ENCODE measurements around the gene SCAPER.
"Not testable (repeated sequence)": the region's sequence is repeated elsewhere in the genome, so short reads cannot be mapped to it uniquely, and the experiment has no call there.

SCAPER gene

DNA sequence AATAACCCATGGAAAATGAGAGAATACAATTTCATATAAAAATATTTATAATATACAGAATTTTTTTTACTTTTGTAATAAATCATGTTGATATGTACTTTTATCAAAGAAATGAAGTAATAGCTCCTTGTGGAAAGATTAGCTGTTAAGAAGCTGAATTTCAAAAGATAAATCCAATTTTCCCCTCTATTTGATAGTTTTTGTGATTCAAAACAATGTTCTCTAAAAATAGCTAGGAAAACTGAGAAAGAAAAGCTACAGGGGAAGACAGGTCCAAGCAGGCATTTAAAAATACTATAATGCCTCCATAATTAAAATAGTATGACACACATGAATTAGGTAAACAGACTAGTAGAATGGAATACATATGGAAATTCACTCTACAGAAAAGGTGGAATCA lies 44.9 kb downstream of the SCAPER start:
- DNase-seq: no peak

DNA sequence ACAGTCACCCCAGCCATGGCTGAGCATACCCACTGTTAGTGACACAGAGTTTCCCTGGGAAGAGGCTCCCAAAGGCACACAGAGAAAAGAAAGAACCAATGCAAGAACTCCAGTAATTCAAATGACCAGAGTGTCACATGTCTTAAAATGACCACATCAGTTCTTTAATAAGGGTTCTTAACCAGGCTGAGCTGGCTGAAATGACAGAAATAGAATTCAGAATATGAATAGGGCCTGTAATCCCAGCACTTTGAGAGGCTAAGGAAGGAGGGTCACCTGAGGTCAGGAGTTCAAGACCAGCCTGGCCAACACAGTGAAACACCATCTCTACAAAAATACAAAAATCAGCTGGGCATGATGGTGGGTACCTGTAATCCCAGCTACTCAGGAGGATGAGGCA lies 54.8 kb downstream of the SCAPER start:
- DNase-seq: not testable (repeated sequence)

DNA sequence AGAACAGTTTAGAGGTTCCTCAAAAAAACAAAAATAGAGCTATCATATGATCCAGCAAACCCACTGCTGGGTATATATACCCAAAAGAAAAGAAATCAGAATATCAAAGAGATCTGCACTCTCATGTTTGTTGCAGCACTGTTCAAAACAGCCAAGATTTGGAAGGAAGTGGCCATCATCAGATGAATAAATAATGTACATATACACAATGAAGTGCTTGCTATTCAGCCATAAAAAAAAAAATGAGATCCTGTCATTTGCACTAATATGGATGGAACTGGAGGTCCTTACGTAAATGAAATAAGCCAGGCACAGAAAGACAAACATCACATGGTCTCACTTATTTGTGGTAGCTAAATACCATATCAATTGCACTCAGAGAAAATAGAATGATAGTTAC lies 58.4 kb downstream of the SCAPER start:
- DNase-seq: peak in 2 of 3 experiments; percentile 13 to 66

DNA sequence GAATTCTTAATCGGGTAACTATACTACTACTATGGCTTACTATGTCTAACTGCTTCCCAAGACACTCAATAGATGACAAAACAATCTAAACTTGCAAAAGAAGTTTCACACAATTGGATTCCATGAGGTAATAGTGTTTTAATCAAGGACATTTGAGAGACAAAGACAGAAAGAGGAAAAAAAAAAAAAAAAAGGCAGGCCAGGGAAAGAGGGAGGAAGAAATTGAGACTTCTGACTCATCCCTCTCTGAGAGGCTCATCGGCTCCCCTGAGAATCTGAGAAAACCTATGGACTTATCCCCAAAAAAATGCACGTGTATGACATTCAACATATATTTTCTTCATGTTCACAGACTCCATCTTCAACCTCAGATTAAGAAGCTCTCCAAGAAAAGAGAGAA lies 61.0 kb downstream of the SCAPER start:
- no peak for DNase-seq

DNA sequence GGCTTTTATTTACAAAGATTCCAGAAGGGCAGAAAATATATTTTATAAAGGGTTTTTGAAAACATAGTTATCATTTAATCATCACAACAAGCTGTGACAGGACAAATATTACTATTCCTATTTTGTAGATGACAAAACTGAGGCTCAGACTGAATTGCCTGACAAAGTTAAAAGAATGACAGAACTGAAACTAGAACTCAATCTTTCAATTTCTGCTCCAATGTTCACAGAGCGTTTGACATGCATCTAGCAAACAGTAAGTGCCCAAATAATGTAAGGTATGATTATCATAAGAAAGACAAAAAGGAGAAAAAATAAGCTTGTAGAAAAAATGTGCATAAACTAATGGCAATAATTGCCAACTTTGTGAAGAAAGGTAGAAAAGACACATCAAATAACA lies 61.9 kb downstream of the SCAPER start:
- DNase-seq: no peak

DNA sequence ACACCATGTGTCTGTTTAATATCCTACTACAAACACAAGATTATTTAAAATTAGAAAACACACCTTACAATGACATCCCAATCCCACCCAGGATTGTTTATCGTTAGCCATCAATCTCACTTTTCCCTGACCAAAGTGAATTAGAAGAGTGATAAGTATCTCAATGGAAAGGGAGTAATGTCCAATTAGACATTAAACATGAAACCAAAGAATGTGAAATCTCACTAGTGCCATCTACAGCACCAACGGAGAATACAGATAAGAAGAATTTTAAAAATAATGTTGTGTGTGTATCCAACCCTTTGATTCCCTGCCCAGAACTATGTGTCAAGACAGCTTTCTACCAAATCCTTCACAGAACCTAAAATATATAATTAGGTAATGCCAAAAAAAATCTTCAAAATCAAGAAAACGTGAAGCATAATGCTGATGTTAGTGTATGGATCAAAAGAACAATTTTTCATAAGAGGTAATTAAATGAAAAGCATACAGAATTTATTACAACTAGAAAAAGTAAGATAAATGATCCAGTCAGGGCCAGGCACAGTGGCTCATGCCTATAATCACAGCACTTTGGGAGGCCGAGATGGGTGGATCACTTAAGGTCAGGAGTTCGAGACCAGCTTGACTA lies 64.2 kb downstream of the SCAPER start:
- peak; percentile 5 to 72 (median 7) for DNase-seq

DNA sequence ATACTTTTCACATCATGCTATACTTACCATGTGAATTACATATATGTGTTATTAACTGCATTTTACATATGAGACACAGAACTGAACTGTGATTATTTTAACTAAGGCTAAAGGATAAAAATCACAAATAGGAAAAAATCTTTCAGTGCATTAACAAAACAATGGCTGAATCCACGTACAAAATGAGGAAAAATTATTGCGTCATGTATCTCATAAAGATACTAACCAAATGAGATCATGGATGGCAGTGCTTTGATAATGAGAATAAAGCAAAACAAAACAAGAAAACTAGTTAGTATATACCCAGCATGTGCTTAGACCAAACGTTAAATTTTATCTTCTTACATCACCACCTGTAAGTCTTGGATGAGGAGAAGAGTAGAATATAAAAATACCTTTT lies 66.0 kb downstream of the SCAPER start:
- no peak for DNase-seq

DNA sequence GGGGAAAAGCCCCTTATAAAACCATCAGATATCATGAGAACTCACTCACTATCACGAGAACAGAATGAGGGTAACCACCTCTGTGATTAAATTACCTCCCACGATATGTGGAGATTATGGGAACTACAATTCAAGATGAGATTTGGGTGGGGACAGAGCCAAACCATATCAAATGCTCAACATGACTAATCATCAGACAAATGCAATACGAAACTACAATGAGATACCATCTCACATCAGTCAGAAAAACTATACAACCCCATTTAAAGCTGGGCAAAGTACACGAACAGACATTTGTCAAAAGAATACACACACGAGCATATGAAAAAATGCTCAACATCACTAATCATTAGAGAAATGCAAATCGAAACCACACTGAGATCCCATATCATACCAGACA lies 67.7 kb downstream of the SCAPER start:
- no peak for DNase-seq

DNA sequence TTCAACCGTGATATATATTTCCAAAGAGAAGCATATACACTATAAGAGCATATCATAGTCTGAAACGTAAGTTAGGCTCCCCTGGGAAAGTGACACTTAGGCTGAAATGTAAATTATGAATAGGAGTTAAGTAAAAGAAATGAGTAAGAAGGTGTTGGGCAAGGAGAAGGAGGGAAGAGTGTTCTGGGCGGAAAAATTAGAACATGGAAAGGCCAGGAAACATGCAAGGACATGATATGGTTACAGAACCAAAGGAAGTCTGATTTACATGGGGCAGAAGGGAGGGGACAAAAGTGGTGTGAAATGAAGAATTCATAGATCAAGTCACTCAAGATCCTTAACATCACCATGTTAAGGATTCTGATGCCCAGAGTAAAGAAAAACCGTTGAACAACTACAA lies 75.2 kb downstream of the SCAPER start:
- no peak for DNase-seq

DNA sequence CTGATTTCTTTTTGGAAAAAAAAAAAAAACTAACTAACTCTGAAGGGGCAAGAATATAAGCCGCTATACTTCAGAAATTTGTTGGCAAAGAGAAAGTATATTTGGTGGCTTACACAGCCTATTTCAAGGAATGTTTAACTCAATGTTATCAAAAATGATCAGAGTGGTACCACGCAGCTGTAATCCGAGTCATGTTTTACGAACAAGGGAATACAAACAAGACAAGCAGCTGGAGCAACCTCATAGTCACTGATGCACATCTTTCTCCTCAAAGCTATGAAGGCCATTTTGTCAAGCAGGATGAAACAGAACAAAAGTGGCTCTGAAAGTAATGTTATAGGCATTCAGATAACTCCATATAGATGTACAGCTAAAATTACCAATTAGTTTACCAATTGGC lies 81.2 kb downstream of the SCAPER start:
- DNase-seq: peak in 2 of 3 experiments; percentile 14 to 69

DNA sequence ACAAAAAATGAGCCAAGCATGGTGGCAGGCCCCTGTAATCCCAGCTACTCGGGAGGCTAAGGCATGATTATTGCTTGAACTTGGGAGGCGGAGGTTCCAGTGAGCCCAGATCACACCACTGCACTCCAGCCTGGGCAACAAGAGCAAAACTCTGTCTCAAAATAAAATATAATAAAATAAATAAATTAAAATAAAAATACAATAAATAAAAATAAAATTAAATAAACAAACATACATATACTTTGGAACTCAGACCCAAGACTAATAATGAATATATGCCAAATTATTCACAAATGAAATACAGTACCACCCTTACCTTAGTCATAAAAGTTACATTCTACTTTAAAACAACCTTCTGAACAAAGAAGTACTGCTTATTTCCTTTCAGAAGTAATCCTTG lies 81.8 kb downstream of the SCAPER start:
- DNase-seq: no peak

DNA sequence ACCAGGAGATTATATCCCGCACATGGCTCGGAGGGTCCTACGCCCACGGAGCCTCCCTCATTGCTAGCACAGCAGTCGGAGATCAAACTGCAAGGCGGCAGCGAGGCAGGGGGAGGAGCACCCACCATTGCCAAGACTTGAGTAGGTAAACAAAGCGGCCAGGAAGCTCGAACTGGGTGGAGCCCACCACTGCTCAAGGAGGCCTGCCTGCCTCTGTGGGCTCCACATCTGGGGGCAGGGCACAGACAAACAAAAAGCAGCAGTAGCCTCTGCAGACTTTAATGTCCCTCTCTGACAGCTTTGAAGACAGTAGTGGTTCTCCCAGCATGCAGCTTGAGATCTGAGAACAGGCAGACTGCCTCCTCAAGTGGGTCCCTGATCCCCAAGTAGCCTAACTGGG lies 86.2 kb downstream of the SCAPER start:
- not testable (repeated sequence) for DNase-seq

DNA sequence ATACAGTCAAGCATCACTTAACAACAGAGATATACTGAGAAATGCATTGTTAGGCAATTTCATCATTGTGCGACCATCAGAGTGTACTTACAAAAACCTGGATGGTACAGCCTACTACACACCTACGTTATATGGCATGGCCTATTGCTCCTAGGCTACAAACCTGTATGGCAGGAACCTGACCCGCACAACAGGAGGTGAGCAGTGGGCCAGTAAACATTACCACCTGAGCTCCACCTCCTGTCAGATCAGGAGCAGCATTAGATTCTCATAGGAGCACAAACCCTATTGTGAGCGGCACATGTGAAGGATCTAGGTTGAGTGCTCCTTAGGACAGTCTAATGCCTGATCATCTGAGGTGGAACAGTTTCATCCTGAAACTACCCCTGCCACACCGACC lies 89.7 kb downstream of the SCAPER start:
- no peak for DNase-seq

DNA sequence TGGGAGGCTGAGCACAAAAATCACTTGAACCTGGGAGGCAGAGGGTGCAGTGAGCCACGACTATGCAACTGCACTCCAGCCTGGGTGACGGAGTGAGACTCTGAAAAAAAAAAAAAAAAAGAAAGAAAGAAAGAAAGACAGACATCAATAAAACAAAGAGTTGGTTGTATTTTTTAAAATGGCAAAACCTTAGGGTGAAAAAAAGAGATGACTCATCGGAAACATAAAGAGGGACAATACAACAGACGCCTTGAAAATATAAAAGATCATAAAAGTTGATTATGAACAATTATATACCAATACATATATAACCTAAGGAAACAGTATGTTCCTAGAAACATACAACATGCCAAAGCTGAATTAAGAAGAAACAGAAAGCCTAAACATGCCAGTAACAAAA lies 92.8 kb downstream of the SCAPER start:
- no peak for DNase-seq

DNA sequence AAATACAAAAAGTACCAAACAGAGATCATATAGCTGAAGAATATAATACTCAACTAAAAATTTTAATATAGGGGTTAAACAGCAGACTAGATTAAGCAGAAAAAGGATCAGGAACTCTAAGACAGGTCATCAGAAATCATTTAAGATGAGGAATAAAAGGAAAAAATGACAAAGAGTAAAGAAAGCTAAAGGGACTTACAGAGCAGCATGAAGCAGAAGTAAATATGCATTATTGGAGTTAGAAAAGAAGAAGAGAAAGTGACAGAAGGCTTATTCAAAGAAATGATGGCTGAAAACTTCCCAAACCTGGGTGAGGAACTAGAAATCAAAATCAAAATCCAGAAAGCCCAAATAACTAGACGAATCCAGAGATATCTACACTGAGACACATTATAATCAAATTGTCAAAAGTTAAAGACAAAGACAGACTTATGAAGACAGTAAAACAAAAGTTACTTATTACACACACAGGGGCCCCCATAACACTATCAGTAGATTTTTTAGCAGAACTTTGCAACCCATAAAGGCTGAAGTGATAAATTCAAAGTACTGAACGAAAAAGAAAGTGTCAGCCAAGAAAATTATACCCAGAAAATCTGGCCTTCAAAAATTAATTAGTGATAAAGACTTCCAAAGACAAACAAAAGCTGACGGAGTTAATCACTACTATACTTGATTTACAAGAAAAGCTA lies 95.6 kb downstream of the SCAPER start:
- DNase-seq: no peak

DNA sequence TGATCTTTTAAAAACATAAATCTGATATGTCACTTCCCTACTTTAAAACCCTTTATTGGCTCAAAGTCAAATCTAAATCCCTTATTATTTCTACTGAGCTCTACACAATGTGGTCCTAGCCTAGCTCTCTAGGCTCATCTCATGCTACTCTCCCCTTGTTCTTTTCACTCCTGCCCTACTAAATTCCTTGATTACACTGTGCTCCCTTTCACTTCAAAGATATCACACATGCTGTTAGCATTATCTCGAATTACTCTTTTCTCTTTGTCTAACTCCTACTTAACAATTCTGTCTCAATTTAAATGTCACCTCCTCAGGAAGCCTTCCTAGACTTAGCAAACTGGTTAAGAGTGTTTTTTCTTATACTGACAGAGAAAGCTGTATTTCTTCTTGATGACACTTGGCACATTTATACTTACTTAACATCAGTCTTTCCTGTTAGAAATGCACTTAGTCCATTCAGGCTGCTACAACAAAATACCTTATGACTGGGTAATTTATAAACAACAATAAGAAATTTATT lies 102.0 kb downstream of the SCAPER start:
- no peak for DNase-seq

DNA sequence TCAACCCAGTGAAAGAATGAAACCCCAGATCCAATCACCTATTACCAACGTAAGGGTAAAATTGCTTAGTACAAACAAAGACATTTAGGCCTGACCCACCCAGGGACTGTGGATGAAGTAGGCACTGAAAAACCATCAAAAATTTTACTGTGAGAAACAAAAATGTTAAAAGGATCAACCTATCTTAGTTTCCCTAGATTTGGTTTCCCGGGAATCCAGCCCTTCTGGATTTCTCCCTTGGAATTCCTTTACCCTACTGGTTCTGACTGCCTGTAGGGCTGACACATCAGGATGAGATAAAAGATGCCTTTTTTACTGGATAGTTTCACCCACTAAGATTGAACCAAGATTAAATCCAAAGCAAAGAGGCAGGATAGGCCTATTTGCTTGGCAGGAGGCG lies 102.7 kb downstream of the SCAPER start:
- no peak for DNase-seq

DNA sequence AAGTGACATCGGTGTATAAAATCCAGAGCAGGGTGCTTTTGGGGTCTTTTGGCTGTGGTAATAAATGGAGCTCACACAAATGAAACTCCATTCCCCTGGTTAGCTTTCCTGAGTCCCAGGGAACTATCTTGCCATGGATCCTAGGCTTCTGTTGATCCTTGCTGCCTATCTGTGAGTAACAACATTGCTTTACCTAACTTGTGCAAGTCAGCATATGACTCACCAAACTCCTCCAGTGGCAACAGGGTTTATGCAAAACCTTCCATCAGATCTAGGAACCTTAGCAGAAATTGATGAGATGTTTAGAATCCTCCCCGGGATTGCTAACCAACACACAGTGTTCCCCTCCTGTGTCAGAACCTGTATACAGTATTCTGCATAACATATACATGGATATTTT lies 105.4 kb downstream of the SCAPER start:
- DNase-seq: no peak

DNA sequence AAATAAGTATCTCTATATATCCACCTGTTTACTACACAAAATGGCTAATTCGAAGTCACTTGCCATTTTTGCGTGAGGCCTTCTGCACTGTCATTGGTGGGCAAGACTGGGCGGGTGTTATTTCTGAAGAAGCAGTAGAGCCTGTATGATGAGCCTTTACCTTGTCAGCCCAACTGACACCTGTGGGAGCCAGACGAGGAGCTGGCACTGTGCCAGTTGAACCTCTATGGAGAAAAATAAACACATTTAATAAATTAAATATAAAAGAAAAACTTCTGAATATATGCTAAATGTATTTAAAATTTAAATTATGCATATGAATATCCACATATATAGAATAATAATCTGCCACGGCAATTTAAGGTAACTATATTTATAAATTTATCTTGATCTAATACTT lies 109.9 kb downstream of the SCAPER start:
- DNase-seq: peak in 2 of 3 experiments; percentile 12 to 54

DNA sequence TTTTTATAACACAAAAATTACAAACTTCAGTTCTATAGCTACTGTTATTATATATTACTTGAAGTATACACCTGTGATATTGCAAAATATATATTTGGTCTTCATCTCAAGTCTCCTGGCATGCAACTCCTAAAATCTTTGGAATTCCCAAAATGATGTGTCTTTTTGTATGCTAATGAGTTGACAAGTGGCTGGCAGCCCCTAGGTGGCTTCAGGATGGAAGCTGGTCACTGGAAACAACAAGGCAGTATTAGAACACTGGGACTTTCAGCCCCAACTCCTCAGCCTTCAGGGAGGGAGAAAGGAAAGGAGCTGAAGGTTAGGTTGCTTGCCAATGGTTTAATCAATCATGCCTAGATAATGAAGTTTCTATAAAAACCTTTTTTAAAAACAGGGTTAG lies 112.0 kb downstream of the SCAPER start:
- DNase-seq: no peak

DNA sequence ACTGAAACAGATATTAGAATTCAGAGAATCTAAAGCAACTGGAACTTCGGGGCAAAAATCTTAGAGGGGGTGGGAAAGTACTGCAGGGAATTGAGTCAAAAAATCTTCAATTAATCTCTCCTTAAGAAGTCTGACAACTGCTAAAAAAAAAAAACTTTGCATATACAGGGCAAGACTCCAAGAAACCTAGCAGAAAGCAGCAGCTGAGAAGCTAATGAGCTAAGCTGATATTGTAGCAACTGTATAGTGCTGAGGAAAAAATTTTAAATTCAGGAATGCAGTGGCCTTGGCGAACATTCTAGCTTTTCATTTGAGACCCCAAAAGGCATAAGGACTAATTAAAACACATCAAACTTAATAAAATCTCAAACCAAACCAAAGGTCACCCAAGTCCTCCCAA lies 113.6 kb downstream of the SCAPER start:
- DNase-seq: no peak

DNA sequence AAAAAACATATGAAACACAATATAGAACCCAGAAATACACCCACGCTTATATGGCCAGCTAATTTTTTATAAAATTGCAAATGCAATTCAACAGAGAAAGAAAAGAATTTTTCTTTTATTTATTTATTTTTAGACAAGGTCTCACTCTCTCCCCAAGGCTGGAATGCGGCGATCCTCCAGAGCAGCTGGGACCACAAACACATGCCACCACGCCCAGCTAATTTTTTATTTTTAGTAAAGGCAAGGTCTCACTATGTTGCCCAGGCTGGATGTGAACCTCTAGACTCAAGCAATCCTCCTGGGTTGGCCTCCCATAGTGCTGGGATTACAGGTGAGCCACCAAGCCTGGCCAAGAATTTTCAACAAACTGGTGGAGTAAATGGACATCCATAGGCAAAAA lies 117.9 kb downstream of the SCAPER start:
- no peak for DNase-seq

DNA sequence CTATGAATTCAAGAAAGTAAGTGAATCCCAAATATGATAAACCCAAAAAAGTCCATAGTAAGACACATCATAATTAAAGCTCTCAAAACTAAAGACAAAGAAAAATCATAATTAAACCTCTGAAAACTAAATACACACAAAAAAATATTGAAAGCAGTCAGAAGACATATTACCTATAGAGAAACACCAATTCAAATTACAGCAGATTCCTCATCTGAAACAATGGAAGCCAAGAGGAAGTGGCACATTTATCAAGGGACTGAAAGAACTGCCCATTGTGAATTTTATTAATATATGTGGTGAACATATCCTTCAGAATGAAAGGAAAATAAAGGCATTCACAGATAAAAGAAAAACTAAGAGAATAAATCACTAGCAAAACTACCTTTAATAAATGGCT lies 128.2 kb downstream of the SCAPER start:
- no peak for DNase-seq

DNA sequence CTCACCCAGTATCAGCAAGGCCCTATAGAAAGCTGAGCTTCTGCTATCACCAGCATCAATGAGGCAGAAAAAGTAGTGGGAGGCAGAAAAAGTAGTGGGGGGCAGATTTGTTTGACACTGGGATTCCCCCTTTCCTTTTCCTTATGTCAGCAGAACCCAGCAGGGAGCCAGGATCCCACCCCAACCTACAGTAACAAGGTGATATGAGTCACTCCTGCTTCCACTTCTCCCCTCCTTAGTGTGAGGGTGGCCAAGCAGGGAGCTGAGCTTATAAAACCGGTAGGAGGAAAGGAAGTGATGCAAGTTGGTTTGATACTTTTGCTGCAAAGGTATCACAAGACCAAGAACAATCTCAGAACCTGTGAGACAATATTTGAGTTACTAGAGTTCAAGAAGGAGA lies 128.7 kb downstream of the SCAPER start:
- DNase-seq: no peak

DNA sequence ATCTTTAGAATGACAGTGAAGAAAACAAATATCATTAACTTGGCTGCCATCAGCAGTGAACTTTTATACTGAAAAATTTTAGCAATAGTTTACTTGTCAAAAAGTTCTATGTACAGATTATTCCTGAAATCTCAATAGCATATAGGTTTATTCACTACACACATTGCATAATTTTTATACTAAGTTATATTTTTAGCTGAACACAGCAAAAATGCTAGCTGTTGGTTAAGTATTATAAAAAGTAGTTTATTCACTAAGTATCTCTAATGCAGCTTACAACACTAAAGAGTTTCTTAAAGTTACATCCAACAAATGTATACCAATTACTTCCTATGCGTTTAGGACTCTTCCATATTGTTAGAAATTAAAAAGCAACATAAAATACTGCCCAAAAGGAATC lies 131.9 kb downstream of the SCAPER start:
- DNase-seq: no peak
